HG02938 (cell line): ENCODE results near the gene TWIST1.

Experiments used
- ATAC-seq: cut with Tn5 transposase; IDR thresholded peaks from one replicate; pipeline ENCODE4 v1.9.1; 2021; ENCODE audit warnings: mild to moderate bottlenecking, moderate library complexity; ENCODE audit not compliant: unreplicated experiment

TWIST1 gene

DNA sequence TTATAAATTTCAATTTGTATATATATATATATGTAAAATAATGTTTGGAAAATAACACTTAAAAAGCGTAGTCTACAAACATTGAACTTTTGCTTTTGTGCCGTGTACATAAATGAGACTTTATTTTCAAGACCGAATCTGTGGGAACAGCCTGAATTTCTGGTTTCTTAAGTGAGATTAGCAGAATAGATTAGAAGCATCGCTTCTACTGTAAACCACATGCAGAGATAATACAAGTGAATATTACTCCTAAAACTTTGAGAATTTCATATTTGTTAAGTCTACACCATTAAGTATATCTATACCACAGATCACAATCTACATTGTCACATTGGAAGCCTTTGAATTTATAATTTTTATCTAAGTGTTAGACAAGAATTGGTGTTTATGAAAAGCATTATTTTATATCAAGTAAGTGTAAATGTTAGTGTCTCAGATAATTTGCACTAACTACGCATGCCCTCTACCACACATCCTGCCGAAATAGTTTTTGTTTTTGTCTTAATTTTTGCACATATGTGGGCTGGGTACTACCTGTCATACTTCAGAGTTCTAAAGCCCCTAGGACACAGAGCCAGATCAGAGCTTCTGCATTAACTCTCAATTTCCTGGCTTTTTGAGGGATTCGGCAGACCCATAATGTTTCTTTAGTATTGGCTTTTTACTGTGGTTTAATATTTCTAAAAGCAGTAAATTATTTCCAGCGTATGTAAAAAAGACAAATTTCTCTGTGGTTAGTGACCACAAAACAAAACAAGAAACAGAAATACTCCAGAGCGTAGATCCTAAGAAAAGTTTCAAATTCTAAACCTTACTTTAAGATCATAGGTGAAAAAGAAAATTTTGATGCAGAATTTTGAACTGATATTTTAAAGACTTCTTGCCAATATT lies 20.0 kb downstream of the TWIST1 start:
- ATAC-seq, result no peak

DNA sequence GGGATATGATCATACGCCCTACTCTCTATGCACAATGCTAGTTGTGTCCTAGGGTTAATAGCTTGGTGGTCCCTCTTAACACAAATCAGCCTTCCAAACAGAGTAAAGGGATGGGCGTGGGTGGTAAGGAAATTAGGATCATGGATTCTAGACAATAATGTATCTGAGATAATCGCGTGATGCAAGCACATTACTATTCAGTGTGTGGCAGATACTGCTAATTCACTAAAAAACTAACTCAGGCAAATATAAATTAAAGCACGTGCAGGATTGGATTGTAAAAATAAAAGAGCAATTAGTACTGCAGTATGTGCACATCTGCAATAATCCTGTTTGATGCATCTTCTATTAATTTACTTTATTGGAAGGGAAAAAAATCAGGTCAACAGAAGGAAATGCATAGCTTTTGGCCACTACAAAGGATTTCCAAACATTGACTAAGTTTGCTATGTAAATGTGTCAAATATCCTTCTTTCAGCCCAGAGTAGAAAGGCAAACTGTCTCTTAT lies 22.0 kb downstream of the TWIST1 start:
- no peak for ATAC-seq

DNA sequence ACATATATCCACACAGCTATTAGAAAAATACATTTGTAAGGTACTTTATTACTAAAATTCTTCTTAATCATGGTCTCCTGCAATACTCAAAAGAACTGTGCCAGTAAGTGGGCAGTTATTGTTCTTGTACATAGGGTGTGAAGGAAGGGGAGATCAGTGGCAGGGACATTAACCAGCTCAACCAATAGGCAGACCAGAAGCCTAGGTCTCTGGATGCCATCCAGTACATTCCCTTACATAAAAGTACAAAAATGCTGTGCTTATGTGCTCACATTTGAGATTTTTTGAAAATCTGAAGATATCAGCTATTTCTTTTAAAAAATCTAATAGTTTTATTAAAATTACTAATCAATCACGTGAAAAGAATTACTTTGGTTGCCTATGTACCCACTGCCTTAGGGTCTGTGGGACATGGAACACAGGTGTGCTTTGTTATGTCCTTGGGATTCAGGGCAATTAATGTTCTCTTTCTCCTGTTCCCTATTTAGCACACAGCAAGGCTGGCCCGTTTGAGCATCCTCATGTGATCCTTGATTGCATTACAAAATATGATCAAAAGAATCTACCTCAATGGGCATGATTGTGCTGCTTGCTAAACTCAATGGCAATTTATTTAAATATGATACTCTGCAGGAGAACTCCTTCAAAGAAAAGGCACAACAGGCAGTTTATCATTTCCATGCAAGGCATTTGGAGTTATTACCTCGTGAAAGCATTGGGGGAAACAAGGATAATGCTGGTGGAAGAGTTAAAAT lies 22.7 kb downstream of the TWIST1 start:
- ATAC-seq, result no peak

DNA sequence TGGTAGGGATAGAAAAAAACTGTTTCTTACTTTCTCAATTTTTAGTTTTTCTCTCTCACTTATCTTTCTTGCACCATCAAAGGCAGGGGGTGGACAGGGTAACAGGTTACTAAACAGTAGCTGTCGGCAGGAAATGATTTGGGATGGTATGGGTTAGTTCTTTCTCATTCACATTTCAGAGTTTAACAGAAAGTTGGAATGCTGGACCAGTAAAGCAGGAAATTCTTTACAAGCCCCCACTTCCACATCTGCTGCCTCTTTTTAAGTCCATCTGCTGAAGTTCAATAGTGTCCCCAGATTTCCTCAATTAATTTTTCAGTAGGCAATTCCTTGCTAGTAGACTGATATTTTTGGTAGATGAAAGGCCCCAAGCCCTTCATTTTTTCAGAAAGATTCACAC lies 23.3 kb downstream of the TWIST1 start:
- ATAC-seq, result no peak

DNA sequence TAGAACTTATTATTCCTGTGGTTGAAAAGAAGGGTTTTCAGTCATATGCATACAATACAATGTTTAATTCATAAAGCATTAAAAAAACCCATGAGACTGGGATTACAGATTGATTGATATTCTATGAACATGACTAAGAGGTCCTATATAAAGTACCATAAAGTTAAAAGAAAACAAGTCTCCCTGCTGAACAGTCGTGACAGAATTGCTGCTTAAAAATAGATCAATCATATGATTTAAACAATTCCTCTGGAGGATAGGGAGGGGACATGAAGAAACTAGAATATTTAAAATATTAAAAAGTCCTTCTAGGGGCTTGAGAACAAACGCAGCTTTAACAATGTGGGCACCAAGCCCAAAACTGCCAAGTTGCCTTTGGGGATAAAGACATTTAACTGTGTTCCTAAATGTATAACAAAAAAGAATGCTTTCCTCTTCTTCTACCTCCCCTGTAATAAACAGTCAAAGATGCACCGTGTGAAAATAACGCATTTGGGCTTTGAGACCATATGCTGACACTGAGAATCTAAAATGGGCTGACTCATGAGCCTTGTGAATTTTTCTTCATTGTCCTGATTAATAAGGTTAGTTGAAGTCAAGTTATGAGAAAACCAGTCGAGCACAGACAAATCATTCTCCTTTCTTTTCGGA lies 25.8 kb downstream of the TWIST1 start:
- no peak for ATAC-seq

DNA sequence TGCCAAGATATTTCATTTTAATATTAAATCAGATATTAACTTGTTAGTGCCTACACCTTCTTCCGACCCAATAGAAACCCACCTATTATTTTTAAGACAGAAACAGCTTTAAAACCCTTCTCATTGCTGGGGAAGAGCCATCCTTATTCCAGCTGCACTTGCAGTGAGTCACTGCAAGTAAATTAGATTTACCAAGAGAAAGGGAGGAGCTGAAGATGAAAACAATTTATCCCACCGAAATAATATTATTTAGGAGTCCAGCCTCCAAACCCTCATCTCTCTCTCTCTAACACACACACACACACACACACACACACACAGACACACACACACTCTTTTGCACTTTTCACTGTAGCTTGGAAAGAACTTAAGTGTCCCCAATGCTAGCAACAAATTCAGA lies 26.9 kb downstream of the TWIST1 start:
- ATAC-seq, result no peak

DNA sequence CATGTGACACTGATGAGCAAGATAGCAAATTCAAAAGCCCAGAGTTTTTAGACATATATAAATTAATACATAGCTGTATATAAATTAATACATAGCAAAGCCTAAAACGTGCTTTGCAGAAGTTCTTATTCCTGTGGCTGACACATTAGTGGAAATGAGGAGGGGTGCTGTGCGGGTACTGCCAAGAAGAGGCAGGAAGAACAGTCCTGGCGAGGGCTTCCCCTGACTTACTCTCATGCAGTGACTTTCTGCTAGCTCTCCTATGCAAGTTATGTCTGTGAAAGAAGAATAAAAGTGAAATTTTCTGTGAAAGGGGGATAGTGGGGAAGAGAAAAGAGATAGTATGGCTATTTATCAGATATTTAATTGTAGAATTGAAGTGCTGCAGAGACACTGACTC lies 27.6 kb downstream of the TWIST1 start:
- no peak for ATAC-seq

DNA sequence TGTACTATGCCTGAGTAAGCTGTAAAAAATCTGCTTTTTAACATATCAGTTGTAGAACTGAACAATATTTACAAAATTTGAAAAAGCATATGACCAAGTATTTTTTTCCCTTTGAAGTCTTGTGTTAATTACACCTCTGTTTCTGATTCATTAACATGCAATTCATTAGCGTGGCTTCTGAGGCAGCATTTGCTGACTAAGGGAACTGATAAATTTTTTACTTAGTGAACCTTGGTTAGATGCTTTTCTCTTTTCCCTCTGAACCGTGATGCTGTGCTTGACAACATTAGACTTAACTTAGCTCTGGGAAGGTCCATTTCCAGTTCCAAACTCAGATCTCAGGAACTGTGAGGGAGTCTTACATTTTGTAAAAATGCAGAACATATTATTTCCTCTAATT lies 28.1 kb downstream of the TWIST1 start:
- ATAC-seq, result no peak

DNA sequence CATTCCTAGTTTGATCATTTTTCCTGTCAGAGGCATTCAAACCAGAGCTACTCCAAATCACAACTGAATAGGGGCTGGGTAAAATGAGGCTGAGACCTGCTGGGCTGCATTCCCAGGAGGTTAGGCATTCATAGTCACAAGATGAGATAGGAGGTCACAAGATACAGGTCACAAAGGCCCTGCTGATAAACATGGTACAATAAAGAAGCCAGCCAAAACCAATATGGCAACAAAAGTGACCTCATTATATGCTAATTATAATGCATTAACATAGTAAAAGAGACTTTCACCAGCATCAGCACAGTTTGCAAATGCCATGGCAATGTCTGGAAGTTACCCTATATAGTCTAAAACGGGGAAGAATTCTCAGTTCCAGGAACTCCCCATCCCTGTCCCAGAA lies 37.3 kb downstream of the TWIST1 start:
- ATAC-seq, result no peak

DNA sequence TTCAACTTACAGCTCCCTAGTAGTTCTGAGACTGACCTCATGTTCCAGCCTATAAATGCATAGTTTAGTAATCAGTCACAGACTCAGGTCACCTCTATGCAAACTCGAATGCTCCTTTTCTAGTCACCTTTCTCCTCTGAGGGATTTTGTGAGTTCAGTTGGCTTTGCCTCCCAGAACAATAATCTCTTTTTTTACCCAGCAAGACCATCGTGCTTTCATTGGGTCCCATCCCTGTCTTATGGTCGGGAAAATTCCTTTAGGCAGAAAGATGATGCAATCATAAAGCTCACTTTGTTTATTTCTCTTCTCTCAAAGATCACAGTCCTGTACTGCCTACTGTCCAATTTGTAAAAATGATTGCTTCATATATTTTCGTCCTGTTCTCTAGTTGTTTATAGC lies 38.4 kb downstream of the TWIST1 start:
- ATAC-seq, result no peak

DNA sequence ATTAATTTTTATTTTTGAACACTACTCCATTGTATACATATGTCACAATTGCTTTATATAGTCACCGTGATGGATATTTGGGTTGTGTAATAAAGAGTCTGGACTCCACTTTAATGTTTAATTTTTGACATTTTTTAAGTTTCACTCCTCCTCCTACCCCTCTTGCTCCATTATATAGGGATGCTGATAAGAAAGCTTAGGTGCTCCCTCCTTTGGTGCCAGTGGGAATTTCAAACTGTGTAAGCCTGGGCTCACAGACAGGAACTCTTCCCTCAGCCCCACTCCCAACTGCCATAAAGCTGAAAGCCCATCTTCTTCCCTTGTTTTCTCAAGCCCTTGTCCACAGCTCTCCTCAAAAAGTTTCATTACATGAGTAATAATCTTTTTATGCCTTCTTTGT lies 47.6 kb downstream of the TWIST1 start:
- ATAC-seq, result no peak

DNA sequence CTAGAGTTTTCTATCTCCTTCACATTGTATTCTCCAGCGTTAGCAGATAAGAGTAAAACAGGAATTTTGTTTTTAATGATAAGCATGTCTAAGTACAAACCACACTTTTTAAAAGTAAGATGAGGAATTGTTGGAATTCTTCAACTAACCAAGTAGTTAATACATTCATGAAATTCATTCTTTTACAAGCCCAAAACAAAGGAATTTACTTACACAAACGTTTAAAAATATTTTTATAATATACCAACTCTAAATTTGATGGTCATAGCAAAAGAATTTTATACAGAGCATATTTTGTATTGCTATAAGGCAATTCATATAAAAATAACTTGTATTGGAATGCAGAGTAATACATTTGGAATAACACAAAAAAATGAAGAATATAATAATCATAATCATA lies 51.3 kb downstream of the TWIST1 start:
- no peak for ATAC-seq
